ENCODE data around the gene TRIP13. TPM values are rescaled to one million over a fixed set of nuclear protein-coding genes. Genes with fewer than 3 reads are reported as not detected.
"Not testable (repeated sequence)": the region's sequence is repeated elsewhere in the genome, so short reads cannot be mapped to it uniquely, and the experiment has no call there.

Gene TRIP13
- total and polyA plus RNA-seq, 12 donors, result 0.30 to 5.0 (median 0.78) TPM

DNA sequence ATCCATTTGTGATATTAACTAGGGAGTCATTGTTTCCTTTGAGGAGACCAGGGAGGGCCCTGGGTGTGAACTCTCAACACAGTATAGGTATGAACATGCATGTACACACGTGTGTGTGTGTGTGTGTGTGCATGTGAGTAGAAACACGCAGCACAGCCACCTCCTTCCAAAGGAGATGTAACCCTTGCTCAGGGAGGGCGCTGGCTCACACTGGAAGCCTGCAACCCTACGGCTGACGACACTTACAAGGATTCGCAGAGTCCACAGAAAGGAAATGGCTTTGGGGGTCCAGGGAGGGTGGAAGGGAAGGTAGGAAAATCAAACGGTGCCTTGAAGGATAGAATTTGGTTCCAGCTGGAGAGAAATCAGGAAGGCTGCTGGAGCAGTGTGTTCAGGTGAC, 21.9 kb downstream of the TRIP13 start:
- no peak overlapping the region for H3K4me3 ChIP-seq
- H3K27ac ChIP-seq, result no peak overlapping the region
- no peaks in the 10 kb centered on the region for H3K27me3 ChIP-seq
- peak in 1 of 7 donors; percentile 23 for DNase-seq
- no peaks in the 10 kb centered on the region for H3K36me3 ChIP-seq (replicated peaks in 1 of 2)
- TF ChIP-seq, protein P1, sequence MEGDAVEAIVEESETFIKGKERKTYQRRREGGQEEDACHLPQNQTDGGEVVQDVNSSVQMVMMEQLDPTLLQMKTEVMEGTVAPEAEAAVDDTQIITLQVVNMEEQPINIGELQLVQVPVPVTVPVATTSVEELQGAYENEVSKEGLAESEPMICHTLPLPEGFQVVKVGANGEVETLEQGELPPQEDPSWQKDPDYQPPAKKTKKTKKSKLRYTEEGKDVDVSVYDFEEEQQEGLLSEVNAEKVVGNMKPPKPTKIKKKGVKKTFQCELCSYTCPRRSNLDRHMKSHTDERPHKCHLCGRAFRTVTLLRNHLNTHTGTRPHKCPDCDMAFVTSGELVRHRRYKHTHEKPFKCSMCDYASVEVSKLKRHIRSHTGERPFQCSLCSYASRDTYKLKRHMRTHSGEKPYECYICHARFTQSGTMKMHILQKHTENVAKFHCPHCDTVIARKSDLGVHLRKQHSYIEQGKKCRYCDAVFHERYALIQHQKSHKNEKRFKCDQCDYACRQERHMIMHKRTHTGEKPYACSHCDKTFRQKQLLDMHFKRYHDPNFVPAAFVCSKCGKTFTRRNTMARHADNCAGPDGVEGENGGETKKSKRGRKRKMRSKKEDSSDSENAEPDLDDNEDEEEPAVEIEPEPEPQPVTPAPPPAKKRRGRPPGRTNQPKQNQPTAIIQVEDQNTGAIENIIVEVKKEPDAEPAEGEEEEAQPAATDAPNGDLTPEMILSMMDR (IDR thresholded peaks at IDR 0.05), result no peak
- TF ChIP-seq POLR2A (IDR thresholded peaks at IDR 0.05), result no peak
- intact Hi-C loops (cut with DNase I), result no loop called here
- no peaks in the 10 kb centered on the region for H3K9me3 ChIP-seq (replicated peaks in 1 of 3)
- H3K4me1 ChIP-seq (replicated peaks in 1 of 2), result no peaks in the 10 kb centered on the region
- WGBS, 4 donors, result 85 to 94% (median 89%) methylated on average over 7 of the region's 7 CpGs

DNA sequence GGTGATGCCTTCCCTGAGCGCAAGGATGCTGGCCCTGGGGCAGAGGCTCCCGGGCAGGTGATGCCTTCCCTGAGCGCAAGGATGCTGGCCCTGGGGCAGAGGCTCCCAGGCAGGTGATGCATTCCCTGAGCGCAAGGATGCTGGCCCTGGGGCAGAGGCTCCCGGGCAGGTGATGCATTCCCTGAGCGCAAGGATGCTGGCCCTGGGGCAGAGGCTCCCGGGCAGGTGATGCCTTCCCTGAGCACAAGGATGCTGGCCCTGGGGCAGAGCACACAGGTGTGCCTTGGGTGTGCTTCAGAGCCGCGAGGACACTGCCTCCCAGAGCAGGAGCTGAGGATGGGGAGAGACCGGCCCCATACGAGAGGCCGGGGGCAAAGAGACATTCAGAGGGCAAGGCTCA, 22.7 kb downstream of the TRIP13 start:
- H3K9me3 ChIP-seq (replicated peaks in 1 of 3); H3K27ac ChIP-seq; H3K27me3 ChIP-seq; H3K4me3 ChIP-seq; H3K36me3 ChIP-seq (replicated peaks in 1 of 2); H3K4me1 ChIP-seq (replicated peaks in 1 of 2); intact Hi-C loops (cut with DNase I): not testable (repeated sequence)
- peak in 1 of 7 donors; percentile 24 for DNase-seq
- WGBS, 4 donors, result 94 to 100% (median 95%) methylated on average over 1 to 12 of the region's 12 CpGs

DNA sequence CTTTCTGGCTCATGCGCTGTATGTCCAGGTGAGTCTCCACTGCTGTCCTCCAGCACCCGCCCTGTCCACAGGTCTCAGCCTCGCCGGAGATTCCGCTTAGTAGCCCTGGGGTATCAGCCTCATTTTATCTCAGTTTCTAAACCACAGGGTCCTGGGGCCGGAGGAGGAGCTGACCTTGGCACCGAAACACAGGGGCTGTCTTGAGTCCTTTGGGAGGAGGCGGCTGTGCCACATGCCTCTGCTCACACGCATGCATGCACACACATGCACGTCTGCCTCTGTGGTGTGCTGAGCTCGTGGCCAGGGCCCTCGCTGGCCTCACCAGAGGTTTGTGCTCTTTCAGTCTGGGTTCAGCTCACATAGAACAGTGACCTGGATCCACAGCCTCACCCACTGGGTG, 23.3 kb downstream of the TRIP13 start:
- no peaks in the 10 kb centered on the region for H3K9me3 ChIP-seq (replicated peaks in 1 of 3)
- H3K36me3 ChIP-seq (replicated peaks in 1 of 2), result no peaks in the 10 kb centered on the region
- no peak overlapping the region for H3K27ac ChIP-seq
- TF ChIP-seq, protein P1 (IDR thresholded peaks at IDR 0.05), result no peak
- no peak for TF ChIP-seq POLR2A (IDR thresholded peaks at IDR 0.05)
- WGBS, 4 donors, result 89 to 98% (median 95%) methylated on average over 6 to 12 of the region's 12 CpGs
- no peaks in the 10 kb centered on the region for H3K4me1 ChIP-seq (replicated peaks in 1 of 2)
- intact Hi-C loops (cut with DNase I), result no loop called here
- no peaks in the 10 kb centered on the region for H3K27me3 ChIP-seq
- DNase-seq, result peak in 1 of 7 donors; percentile 27
- no peak overlapping the region for H3K4me3 ChIP-seq

DNA sequence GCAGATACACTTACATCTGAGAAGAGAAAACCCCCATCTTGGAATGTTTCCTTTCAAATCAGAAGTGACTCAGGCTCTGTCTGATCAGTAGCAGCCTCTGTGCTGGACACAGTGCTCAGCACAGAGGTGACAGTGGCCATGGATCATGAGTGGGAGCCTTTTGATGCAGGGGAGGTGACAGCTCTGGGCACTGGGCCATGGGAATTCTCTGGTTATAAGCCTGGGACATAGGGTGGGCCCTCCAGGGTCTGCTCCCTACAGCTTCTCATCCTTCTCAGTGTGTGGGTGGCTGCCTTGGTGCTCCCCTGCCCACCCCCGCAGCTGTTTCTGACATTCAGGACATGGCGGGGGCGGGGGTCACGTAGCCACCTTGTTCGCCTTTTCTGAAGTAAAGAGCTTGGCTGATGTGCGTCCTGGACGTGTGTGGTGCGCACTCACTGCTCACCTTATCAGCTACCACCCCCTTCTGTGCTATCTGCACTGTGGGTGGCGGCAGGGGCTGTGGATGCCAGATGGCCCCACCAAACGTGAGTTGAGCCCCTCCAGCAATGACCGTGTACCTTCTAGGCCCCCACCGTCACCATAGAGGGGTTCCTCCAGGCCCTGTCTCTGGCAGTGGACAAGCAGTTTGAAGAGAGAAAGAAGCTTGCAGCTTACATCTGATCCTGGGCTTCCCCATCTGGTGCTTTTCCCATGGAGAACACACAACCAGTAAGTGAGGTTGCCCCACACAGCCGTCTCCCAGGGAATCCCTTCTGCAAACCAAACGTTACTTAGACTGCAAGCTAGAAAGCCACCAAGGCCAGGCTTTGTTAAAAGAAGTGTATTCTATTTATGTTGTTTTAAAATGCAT, 24.0 kb downstream of the TRIP13 start:
- no peaks in the 10 kb centered on the region for H3K4me1 ChIP-seq (replicated peaks in 1 of 2)
- intact Hi-C loops (cut with DNase I), result no loop called here
- no peak overlapping the region for H3K27ac ChIP-seq
- H3K4me3 ChIP-seq, result no peak overlapping the region
- H3K27me3 ChIP-seq, result no peaks in the 10 kb centered on the region
- no peaks in the 10 kb centered on the region for H3K9me3 ChIP-seq (replicated peaks in 1 of 3)
- no peaks in the 10 kb centered on the region for H3K36me3 ChIP-seq (replicated peaks in 1 of 2)
- 84 to 94% (median 88%) methylated on average over 13 to 14 of the region's 14 CpGs for WGBS, 4 donors
- TF ChIP-seq, protein P1 (IDR thresholded peaks at IDR 0.05), result no peak
- TF ChIP-seq POLR2A (IDR thresholded peaks at IDR 0.05), result no peak
- DNase-seq, result peak in 1 of 7 donors; percentile 33

DNA sequence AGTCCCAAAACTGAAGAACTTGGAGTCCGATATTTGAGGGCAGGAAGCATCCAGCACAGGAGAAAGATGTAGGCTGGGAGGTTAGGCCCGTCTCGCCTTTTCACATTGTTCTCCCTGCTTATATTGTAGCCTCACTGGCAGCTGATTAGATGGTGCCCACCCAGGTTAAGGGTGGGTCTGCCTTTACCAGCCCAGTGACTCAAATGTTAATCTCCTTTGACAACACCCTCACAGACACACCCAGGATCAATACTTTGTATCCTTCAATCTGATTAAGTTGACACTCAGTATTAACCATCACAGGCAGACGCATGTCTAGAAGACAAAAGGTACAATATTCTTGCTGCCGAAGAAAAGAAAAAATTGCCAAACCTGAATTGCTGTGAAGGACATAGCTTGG, 26.0 kb downstream of the TRIP13 start:
- WGBS, 4 donors, result 90 to 99% (median 97%) methylated on average over 5 of the region's 5 CpGs
- H3K9me3 ChIP-seq (replicated peaks in 1 of 3); H3K4me1 ChIP-seq (replicated peaks in 1 of 2); H3K27me3 ChIP-seq; H3K4me3 ChIP-seq; intact Hi-C loops (cut with DNase I); H3K27ac ChIP-seq; DNase-seq; H3K36me3 ChIP-seq (replicated peaks in 1 of 2): not testable (repeated sequence)
